ENCODE data around the gene RHOF. TPM values are rescaled to one million over a fixed set of nuclear protein-coding genes. Genes with fewer than 3 reads are reported as not detected.

The RHOF gene
- total RNA-seq, 1 experiment from 2014 or later = 232 TPM

DNA sequence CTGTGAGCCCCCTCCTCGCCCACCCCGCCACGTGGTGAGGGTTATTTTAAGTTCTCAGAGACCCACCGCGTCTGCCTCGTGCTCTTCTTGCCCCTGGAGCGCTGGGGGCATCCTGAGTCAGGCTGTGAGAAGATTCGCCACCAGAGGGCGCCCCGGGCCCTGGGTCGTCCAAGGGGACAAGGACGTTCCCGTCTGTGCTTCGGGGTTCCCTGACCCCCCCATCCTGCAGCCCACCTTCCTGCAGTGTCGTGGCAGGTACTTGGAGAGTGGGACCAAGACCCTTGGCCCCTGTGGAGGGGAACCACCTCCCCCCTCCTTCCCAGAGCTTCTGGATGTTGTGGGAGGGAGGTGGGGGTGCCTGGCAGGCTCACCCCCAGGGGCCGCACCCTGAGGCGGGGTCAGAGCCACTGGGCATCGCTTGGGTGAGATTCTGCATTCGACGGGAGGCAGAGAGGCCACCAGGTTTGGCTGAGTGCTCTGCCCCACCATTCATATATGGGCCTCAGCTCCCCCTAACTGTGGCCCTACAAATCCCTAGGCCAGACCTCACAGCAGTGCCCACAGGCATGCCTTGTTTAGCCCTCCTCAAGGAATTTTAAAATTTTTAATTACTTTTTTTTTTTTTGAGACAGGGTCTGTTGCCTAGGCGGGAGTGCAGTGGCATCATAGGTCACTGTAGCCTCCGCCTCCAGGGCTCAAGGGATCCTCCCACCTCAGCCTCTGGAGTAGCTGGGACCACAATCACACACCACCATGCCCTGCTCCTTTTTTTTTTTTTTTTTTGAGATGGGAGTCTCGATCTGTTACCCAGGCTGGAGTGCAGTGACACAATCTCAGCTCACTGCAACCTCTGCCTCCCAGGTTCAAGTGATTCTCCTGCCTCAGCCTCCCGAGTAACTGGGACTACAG lies 17.0 kb downstream of the RHOF start:
- BruUV-seq (replicated peaks) = no TSS peak
- H4K20me1 ChIP-seq (ENCODE audit: low read length) = 0 out of 2 replicates have a peak, but pooled peaks cover under 1% of the 10 kb centered on the region
- POLR2A ChIA-PET (ENCODE audit: unreplicated experiment) = interaction anchor here (0.6 kb wide), 1 partner anchor 56 kb away, joined by 6 read pairs; no protein-coding TSS in a partner anchor

GRCh38 chr12:121775501-121775900 lies 18.0 kb downstream of the RHOF start:
- Histone ChIP-seq H3K36me3 (ENCODE audit: low read depth, low read length) (peaks cover 21% of the 10 kb centered on the region), H4K20me1 (ENCODE audit: low read length) (no peaks in the 10 kb centered on the region), H3K4me3 (ENCODE audit: low read length) (no peak overlapping the region), H3K9ac (ENCODE audit: low read length) (no peak overlapping the region), H2AFZ (ENCODE audit: low read length) (no peak overlapping the region), H3F3A (ENCODE audit: low read length, unreplicated experiment) (peaks cover 5% of the 10 kb centered on the region), H3K79me2 (ENCODE audit: low read length) (peaks cover 3% of the 10 kb centered on the region; the same call in 1 of the 2 replicates), H3K4me1 (ENCODE audit: insufficient read depth, low read length) (peaks cover 9% of the 10 kb centered on the region), H3K9me2 (replicated peaks; ENCODE audit: low read length) (no peaks in the 10 kb centered on the region), H3K27me3 (ENCODE audit: low read length) (no peaks in the 10 kb centered on the region), H3K4me2 (ENCODE audit: low read length) (no peak overlapping the region), H3K27ac (ENCODE audit: low read length) (no peak overlapping the region), H3K9me3 (ENCODE audit: low read length) (no peaks in the 10 kb centered on the region)
- CTCF ChIA-PET = interaction anchor here (3.0 kb wide), 1 partner anchor 19 kb away, joined by 45 read pairs; the partner anchor contains the start of gene RHOF
- POLR2A ChIA-PET (ENCODE audit: unreplicated experiment) = no interaction called here
- no TSS peak for BruUV-seq (replicated peaks)
- DNase-seq (no peak), ATAC-seq (no peak)
- intact Hi-C loops (cut with micrococcal nuclease) = no loop called here
- TF ChIP-seq, protein P1, sequence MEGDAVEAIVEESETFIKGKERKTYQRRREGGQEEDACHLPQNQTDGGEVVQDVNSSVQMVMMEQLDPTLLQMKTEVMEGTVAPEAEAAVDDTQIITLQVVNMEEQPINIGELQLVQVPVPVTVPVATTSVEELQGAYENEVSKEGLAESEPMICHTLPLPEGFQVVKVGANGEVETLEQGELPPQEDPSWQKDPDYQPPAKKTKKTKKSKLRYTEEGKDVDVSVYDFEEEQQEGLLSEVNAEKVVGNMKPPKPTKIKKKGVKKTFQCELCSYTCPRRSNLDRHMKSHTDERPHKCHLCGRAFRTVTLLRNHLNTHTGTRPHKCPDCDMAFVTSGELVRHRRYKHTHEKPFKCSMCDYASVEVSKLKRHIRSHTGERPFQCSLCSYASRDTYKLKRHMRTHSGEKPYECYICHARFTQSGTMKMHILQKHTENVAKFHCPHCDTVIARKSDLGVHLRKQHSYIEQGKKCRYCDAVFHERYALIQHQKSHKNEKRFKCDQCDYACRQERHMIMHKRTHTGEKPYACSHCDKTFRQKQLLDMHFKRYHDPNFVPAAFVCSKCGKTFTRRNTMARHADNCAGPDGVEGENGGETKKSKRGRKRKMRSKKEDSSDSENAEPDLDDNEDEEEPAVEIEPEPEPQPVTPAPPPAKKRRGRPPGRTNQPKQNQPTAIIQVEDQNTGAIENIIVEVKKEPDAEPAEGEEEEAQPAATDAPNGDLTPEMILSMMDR (conservative IDR thresholded peaks at IDR 0.05; ENCODE audit: low read depth, low read length) = no peak
- no peak for TF ChIP-seq EZH2phosphoT487 (IDR thresholded peaks at IDR 0.05; ENCODE audit: borderline replicate concordance, low read length)

More for the DNA sequence above, 17.0 kb downstream of the RHOF start:
- Histone ChIP-seq H3K27me3 (ENCODE audit: low read length) (no peaks in the 10 kb centered on the region), H3F3A (ENCODE audit: low read length, unreplicated experiment) (peaks cover 5% of the 10 kb centered on the region), H2AFZ (ENCODE audit: low read length) (no peak overlapping the region), H3K4me3 (ENCODE audit: low read length) (no peak overlapping the region), H3K36me3 (ENCODE audit: low read depth, low read length) (peaks cover 30% of the 10 kb centered on the region), H3K79me2 (ENCODE audit: low read length) (peaks cover 13% of the 10 kb centered on the region), H3K9ac (ENCODE audit: low read length) (no peak overlapping the region), H3K27ac (ENCODE audit: low read length) (peak overlapping the region; percentile 27; the same call in 1 of the 2 replicates), H3K4me1 (ENCODE audit: insufficient read depth, low read length) (peaks cover 9% of the 10 kb centered on the region), H3K9me3 (ENCODE audit: low read length) (no peaks in the 10 kb centered on the region), H3K9me2 (replicated peaks; ENCODE audit: low read length) (no peaks in the 10 kb centered on the region), H3K4me2 (ENCODE audit: low read length) (no peak overlapping the region)
- DNase-seq (peak; percentile 81), ATAC-seq (peak; percentile 54)
- intact Hi-C loops (cut with micrococcal nuclease) = loop anchor here (1.0 kb wide), 1 partner anchor 18 kb away; no protein-coding TSS in a partner anchor
- TF ChIP-seq, protein P1 (conservative IDR thresholded peaks at IDR 0.05; ENCODE audit: low read depth, low read length) = peak; percentile 98
- TF ChIP-seq EZH2 (IDR thresholded peaks at IDR 0.05; ENCODE audit: low read length, unreplicated experiment) = no peak
- no peak for TF ChIP-seq EZH2phosphoT487 (IDR thresholded peaks at IDR 0.05; ENCODE audit: borderline replicate concordance, low read length)
- CTCF ChIA-PET = interaction anchor here (0.6 to 3.0 kb wide), 2 partner anchors 18 to 61 kb away, joined by 3 to 45 read pairs; partner anchors contain the start of gene RHOF

Data from PC-3 (cell line).